ENCODE measurements around the gene ALS2.

GRCh38 chr2:201761101-201761500 is 19.6 kb downstream of the ALS2 start:
- TF ChIP-seq, protein P1, sequence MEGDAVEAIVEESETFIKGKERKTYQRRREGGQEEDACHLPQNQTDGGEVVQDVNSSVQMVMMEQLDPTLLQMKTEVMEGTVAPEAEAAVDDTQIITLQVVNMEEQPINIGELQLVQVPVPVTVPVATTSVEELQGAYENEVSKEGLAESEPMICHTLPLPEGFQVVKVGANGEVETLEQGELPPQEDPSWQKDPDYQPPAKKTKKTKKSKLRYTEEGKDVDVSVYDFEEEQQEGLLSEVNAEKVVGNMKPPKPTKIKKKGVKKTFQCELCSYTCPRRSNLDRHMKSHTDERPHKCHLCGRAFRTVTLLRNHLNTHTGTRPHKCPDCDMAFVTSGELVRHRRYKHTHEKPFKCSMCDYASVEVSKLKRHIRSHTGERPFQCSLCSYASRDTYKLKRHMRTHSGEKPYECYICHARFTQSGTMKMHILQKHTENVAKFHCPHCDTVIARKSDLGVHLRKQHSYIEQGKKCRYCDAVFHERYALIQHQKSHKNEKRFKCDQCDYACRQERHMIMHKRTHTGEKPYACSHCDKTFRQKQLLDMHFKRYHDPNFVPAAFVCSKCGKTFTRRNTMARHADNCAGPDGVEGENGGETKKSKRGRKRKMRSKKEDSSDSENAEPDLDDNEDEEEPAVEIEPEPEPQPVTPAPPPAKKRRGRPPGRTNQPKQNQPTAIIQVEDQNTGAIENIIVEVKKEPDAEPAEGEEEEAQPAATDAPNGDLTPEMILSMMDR (IDR thresholded peaks at IDR 0.05 in 4 of 5, conservative IDR thresholded peaks at IDR 0.05 in 1 of 5): no peak
- TF ChIP-seq POLR2A (IDR thresholded peaks at IDR 0.05): no peak

Data from gastrocnemius medialis (tissue), 4 donors.